HG03159 (cell line): ENCODE results near the gene ZNF90.
"Not testable (repeated sequence)": the region's sequence is repeated elsewhere in the genome, so short reads cannot be mapped to it uniquely, and the experiment has no call there.

Source experiments
- ATAC-seq: cut with Tn5 transposase; IDR thresholded peaks from one replicate; pipeline ENCODE4 v1.9.1; 2021; ENCODE audit warnings: mild to moderate bottlenecking, moderate library complexity; ENCODE audit not compliant: unreplicated experiment

The ZNF90 gene

GRCh38 chr19:20077791-20078463, at the start of gene ZNF90:
TSS of gene ZNF90 (plus strand) at chr19:20078000. CDS start at chr19:20078133, 133 bp downstream.
- peak; percentile 95 for ATAC-seq

DNA sequence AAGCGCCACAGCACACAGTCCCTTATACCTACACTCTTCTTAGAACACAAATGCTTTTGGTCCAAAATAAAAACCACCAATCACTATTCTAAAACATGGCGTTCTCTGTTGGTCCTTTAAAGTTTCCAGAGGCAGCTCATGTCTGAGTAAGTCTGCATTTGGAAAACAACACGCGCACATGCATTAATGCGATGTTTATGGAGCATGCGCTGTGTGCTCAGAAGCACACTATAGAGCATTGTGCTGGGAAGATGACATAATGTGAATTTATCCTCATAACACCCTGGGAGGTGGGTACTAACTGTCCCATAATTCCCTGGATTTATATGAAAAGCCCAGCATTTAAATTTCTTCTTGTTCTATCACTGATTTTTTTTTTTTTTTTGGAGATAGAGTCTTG, 49.2 kb upstream of the ZNF90 start:
- no peak for ATAC-seq

DNA sequence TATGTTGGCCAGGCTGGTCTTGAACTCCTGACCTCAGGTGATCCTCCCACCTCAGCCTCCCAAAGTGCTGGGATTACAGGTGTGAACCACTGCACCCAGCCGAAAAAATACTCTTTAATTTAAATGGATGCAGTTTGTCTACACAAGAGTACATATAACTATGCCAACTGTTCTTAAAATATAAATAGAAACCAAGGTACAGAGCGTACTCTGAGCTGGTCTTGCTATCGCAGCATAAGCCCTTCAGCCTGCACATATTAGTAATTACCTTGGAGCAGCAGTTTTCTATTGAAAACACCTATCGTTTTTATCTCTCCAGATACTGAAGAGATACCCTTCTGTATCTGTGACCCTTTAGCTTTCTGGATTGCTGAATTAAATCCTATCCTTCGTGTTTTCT, 41.9 kb upstream of the ZNF90 start:
- ATAC-seq = no peak

- ATAC-seq = no peak
Observed at GRCh38 chr19:20038358-20039202, 39.2 kb upstream of the ZNF90 start.

- peak; percentile 99 for ATAC-seq
Observed at GRCh38 chr19:20039203-20039723, 38.5 kb upstream of the ZNF90 start, which contains the start of gene ZNF682. TSS of gene ZNF682 (minus strand) at chr19:20039505. CDS start at chr19:20039345, 160 bp downstream.

DNA sequence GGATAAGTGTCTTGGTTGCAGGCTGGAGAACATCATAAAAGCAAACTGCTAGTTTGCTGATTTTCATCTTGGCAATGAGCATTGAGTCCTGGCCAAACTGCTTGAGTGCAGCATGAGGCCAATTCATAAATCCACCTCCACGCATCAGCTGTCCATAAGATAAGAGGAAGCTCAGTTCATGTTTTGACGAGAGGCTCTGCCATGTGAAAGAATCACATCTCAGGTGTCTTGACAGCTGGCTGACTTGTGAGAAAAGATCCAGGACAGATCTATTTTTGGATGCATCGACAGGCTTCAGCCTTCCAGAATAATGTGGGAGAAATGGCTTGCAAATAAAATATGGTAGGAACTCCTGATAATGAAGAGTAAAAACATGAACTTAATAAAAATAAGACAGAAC, 33.1 kb upstream of the ZNF90 start:
- ATAC-seq = no peak

DNA sequence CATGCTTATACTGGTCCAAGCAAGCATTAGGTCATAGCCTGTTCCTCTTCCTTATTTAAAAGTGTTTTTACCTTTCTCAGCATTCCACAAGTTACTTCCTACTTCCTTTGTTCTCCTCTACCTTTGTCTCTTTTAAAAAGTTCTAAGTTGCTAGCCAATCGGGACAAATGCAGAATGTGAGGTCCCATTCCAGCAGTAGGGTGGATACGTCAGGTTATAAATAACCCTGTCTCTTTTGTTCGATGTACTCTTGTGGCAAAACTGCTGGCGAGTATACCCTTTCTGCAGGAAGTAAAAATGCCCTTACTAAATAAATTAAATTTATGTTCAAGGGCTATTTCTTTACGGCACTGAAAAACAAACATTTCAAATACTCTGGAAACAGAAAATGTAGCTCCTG, 32.1 kb upstream of the ZNF90 start:
- not testable (repeated sequence) for ATAC-seq

DNA sequence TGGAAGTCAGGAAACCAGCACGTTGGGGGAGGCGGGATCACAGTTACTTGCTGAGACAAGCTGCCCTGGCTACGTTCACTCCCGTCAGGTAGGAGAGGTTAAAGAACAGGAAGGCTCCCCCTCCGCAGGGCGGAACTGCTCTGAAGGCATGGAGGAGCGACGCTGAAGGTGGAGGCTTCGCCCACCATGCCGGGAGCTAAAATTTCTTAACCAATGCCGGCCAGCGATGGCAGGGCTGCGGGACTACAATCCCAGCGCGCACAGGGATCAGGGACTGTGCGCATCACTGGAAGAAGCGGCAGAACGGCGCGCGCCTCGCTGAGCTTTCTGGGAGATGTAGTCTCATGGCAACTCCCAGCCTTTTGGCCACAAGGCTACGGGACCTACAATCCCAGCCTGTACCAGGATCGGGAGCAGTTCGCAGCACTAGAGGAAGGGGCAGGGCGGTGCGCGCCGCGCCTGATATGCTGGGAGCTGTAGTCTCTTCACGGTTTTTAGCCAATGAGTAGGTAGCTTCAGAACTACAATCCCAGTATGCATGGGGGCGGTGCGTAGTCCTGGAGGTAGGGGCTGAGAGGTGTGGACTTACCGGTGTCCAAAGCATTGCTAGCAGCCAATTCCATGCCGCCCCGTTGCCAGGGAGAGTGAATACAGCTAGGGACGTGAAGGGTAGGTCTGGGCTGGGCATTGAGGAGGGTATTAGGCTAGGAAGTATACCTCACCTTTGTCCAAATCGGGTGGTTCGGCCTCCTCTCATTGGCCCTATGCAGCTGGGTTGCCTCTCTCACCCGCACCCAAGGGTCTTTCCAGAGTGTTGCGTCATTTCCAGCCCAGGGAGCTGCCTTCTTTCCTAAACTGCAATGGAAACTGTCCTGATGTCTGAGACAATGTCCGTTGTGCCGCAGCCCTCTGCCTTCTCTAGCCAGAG, 25.7 kb upstream of the ZNF90 start:
- ATAC-seq = peak; percentile 91

DNA sequence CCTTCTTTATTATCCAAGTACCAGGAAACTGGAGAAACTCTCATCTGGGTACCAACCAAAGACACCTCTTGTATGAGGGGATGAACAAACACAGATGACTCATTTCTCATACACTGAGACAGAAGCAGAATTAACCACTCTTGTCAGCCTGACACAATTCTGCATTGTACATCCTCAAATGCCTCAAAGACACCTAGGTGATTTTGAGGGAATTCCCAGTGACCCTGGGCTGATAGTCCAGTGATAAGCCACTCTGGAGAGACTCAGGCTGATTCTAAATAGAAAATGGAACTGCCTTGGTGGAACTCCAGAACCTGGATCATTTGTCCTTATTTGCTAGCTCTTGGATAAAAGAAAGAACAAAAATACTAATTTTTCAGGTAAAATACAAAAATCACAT, 19.1 kb upstream of the ZNF90 start:
- ATAC-seq = not testable (repeated sequence)

DNA sequence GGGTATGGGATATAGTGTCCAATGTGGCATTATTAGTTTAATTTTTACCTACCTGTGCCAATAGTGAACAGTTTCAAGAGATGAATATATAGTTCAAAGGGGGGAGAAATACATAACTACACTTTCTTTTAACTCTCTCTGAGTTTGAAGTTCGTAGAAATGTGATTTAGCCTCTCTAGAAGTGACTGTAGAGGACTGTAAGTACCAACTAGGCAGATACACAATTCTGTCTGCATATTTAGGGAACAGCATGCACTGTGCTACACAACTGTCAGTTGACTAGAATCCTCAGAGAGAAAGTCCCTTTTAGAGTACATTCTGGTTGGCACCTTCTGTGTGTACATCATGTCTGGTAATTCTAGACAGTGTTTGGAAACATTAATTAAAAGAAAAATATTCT, 17.5 kb upstream of the ZNF90 start:
- ATAC-seq = no peak

DNA sequence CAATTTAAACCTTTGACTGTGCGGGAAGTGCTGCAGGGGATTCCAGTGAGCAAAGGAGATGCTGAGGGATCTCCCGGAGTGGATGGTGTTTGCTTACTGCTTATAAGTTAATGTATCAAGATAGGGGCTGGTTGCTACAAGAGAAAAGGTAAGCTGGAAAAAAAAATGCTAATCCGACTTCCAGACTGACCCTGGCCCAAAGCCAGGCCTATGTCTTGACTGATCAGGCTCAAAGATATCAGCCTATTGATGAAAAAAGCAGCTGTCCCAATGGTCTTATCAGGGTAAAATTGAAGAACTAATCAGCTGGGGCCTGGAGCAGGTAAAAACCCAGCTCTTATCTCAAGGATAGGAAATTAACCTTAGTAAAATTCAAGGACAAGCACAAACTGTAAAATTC, 10.9 kb upstream of the ZNF90 start:
- no peak for ATAC-seq

- ATAC-seq = no peak
Observed at GRCh38 chr19:20067943-20068342, 9.9 kb upstream of the ZNF90 start.

GRCh38 chr19:20068559-20068958, 9.2 kb upstream of the ZNF90 start:
- ATAC-seq = not testable (repeated sequence)

DNA sequence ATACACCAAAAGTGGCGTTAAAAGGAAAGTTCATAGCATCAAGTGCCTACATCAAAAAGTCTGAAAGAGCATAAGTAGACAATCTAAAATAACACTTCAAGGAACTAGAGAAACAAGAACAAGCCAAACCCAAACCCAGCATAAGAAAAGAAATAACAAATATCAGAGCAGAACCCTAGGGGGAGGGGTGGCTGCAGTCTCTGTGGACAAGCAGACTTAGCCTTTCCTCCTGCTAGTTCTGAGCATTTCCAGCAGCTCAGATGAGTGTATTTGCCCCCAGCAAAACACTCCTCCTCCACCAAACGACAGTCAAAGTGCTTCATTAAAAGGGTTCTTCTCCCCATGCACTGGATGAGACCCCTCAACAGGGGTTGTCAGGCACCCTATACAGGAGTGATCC, 7.1 kb upstream of the ZNF90 start:
- no peak for ATAC-seq

- ATAC-seq = no peak
Observed at GRCh38 chr19:20072936-20073335, 4.9 kb upstream of the ZNF90 start.

- no peak for ATAC-seq
Observed at GRCh38 chr19:20078581-20079031, 806 bp downstream of the ZNF90 start.

DNA sequence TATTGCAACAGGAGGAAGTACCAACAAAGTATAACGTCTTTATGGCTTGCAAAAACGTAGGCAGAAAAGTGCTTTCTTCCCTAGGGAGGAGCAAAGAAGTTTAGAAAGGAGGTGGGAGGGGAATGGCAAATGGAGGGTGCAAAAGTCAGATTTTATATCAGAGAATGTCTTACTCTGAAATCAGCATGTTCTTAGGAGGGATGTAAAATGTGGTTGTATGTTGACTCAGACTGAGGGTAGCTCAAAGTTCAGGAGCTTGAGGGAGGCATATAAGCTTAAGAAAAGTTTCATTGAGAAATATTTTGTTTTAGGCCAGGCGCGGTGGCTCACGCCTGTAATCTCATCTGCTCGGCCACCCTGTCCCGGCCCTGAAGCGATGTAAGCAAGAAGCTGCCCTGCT, 1.7 kb downstream of the ZNF90 start:
- ATAC-seq = no peak

GRCh38 chr19:20080656-20081055, 2.9 kb downstream of the ZNF90 start:
- ATAC-seq = no peak

GRCh38 chr19:20082232-20082833, 4.5 kb downstream of the ZNF90 start:
- not testable (repeated sequence) for ATAC-seq

DNA sequence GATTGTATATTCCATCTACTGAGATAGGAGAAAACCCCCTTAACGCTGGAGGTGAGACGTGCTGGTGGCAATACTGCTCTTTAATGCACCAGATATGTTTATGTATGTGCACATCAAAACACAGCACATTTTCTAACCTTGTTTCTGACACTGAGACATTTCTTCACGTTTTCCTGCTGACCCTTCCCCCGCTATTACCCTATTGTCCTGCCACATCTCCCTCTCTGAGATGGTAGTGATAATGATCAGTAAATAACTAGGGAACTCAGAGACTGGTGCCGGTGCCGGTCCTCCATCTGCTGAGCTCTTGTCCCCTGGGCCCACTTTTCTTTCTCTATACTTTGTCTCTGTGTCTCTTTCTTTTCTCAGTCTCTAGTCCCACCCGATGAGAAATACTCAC, 5.1 kb downstream of the ZNF90 start:
- ATAC-seq = not testable (repeated sequence)
